Astrocyte (in vitro differentiated cells and primary cell): ENCODE results near the gene RFC3. TPM values are rescaled to one million over a fixed set of nuclear protein-coding genes. Genes with fewer than 3 reads are reported as not detected.

Experiments used
- DNase-seq: peaks from one replicate; pipeline ENCODE4 v3.0.0-alpha.2; 2010; ENCODE audit warnings: low read depth
- FAIRE-seq: peaks from 2 replicates; lab custom pipeline; 2011; peaks lifted over from hg19 to GRCh38; lab: Jason Lieb, UNC
- H2AFZ ChIP-seq: 2 replicates; pipeline ENCODE4 v1.6.0; 2012; ENCODE audit warnings: low read depth, low read length, inconsistent platforms
- H3K27ac ChIP-seq: 2 replicates; pipeline ENCODE4 v1.5.1; 2011; ENCODE audit warnings: low read depth, low read length, inconsistent platforms
- H3K27me3 ChIP-seq: 2 replicates; pipeline ENCODE4 v1.6.0; 2011; ENCODE audit warnings: low read length, inconsistent platforms; ENCODE audit not compliant: insufficient read depth
- H3K36me3 ChIP-seq: 2 replicates; pipeline ENCODE4 v1.5.1; 2011; ENCODE audit warnings: low read length, inconsistent platforms; ENCODE audit not compliant: insufficient read depth
- H3K4me1 ChIP-seq: 2 replicates; pipeline ENCODE4 v1.5.1; 2011; ENCODE audit warnings: low read length, inconsistent platforms; ENCODE audit not compliant: insufficient read depth
- H3K4me2 ChIP-seq: 2 replicates; pipeline ENCODE4 v1.6.0; 2012; ENCODE audit warnings: low read length, inconsistent platforms
- H3K4me3 ChIP-seq: 2 replicates; pipeline ENCODE4 v1.5.1; 2011; ENCODE audit warnings: low read depth, mild to moderate bottlenecking, low read length, inconsistent platforms; ENCODE audit not compliant: insufficient read depth
- H3K79me2 ChIP-seq: 2 replicates; pipeline ENCODE4 v1.6.0; 2012; ENCODE audit warnings: mild to moderate bottlenecking, low read length, inconsistent platforms; ENCODE audit not compliant: insufficient read depth
- H3K9ac ChIP-seq: 2 replicates; pipeline ENCODE4 v1.6.0; 2012; ENCODE audit warnings: mild to moderate bottlenecking, low read length, inconsistent platforms
- H3K9me3 ChIP-seq: 2 replicates; pipeline ENCODE4 v1.5.1; 2012; ENCODE audit warnings: low read depth, mild to moderate bottlenecking, low read length, inconsistent platforms; ENCODE audit not compliant: insufficient read depth
- H4K20me1 ChIP-seq: 2 replicates; pipeline ENCODE4 v1.6.0; 2012; ENCODE audit warnings: low read length, inconsistent platforms; ENCODE audit not compliant: insufficient read depth
- H3K27ac Mint-ChIP-seq: one replicate; pipeline ENCODE4 v1.8.0; 2021; ENCODE audit warnings: mild to moderate bottlenecking, mixed read lengths; ENCODE audit not compliant: unreplicated experiment
- H3K27me3 Mint-ChIP-seq: one replicate; pipeline ENCODE4 v1.8.0; 2021; ENCODE audit warnings: low read depth, mixed read lengths; ENCODE audit not compliant: unreplicated experiment
- H3K36me3 Mint-ChIP-seq: one replicate; pipeline ENCODE4 v1.8.0; 2021; ENCODE audit warnings: low read depth, mixed read lengths; ENCODE audit not compliant: unreplicated experiment
- H3K4me1 Mint-ChIP-seq: one replicate; pipeline ENCODE4 v1.8.0; 2021; ENCODE audit warnings: low read depth, mixed read lengths; ENCODE audit not compliant: unreplicated experiment
- H3K4me3 Mint-ChIP-seq: one replicate; pipeline ENCODE4 v1.8.0; 2021; ENCODE audit warnings: mild to moderate bottlenecking, moderate library complexity, mixed read lengths; ENCODE audit not compliant: unreplicated experiment
- H3K9me3 Mint-ChIP-seq: one replicate; pipeline ENCODE4 v1.8.0; 2021; ENCODE audit warnings: mild to moderate bottlenecking, mixed read lengths; ENCODE audit not compliant: unreplicated experiment
- CTCF ChIP-seq: IDR thresholded peaks from 2 replicates; pipeline ENCODE4 v1.5.1; 2011; ENCODE audit warnings: low read depth, mild to moderate bottlenecking, inconsistent platforms, low read length, moderate library complexity; ENCODE audit not compliant: insufficient read depth
- EZH2 ChIP-seq: IDR thresholded peaks from 2 replicates; pipeline ENCODE4 v1.6.1; 2012; ENCODE audit warnings: mild to moderate bottlenecking, low read length, inconsistent platforms; ENCODE audit not compliant: insufficient read depth
- total RNA-seq: library from RNA; stranded (reverse); gene quantifications from 2 replicates; pipeline ENCODE4 v1.2.1, GENCODE V29; 2021

Gene RFC3
- total RNA-seq, 1 donor from 2014 or later: 8.2 TPM

GRCh38 chr13:33863188-33863789 is 45.3 kb downstream of the RFC3 start:
- FAIRE-seq (no peak), DNase-seq (no peak)
- Histone ChIP-seq H3K9me3 (no peaks in the 10 kb centered on the region), H3K36me3 (no peaks in the 10 kb centered on the region), H3K4me1 (no peaks in the 10 kb centered on the region), H4K20me1 (no peaks in the 10 kb centered on the region), H3K79me2 (no peaks in the 10 kb centered on the region), H3K4me3 (no peak overlapping the region), H3K9ac (no peak overlapping the region), H2AFZ (no peak overlapping the region), H3K4me2 (no peak overlapping the region), H3K27ac (no peak overlapping the region), H3K27me3 (no peaks in the 10 kb centered on the region)
- no peaks in the 10 kb centered on the region for H3K36me3 Mint-ChIP-seq
- H3K27ac Mint-ChIP-seq: no peak overlapping the region
- no peaks in the 10 kb centered on the region for H3K9me3 Mint-ChIP-seq
- no peaks in the 10 kb centered on the region for H3K27me3 Mint-ChIP-seq
- TF ChIP-seq CTCF (no peak), EZH2 (no peak)
- no peaks in the 10 kb centered on the region for H3K4me1 Mint-ChIP-seq
- no peak overlapping the region for H3K4me3 Mint-ChIP-seq

- no peak overlapping the region for H3K4me2 ChIP-seq
- no peaks in the 10 kb centered on the region for H3K27me3 Mint-ChIP-seq
- DNase-seq (no peak), FAIRE-seq (no peak)
- no peaks in the 10 kb centered on the region for H3K36me3 ChIP-seq
- no peaks in the 10 kb centered on the region for H3K36me3 Mint-ChIP-seq
- no peaks in the 10 kb centered on the region for H3K9me3 ChIP-seq
- no peaks in the 10 kb centered on the region for H3K9me3 Mint-ChIP-seq
- H3K4me3 Mint-ChIP-seq: no peak overlapping the region
- no peaks in the 10 kb centered on the region for H3K4me1 Mint-ChIP-seq
- H3K27ac Mint-ChIP-seq: no peak overlapping the region
- H3K79me2 ChIP-seq: no peaks in the 10 kb centered on the region
- H3K4me1 ChIP-seq: no peaks in the 10 kb centered on the region
- H3K4me3 ChIP-seq: no peak overlapping the region
- no peak overlapping the region for H2AFZ ChIP-seq
- H4K20me1 ChIP-seq: no peaks in the 10 kb centered on the region
- no peaks in the 10 kb centered on the region for H3K27me3 ChIP-seq
- TF ChIP-seq EZH2 (no peak), CTCF (no peak)
- no peak overlapping the region for H3K9ac ChIP-seq
- H3K27ac ChIP-seq: no peak overlapping the region
Observed at GRCh38 chr13:33865945-33866344, 48.0 kb downstream of the RFC3 start.

GRCh38 chr13:33867472-33867871 is 49.5 kb downstream of the RFC3 start:
- H3K4me3 Mint-ChIP-seq: no peak overlapping the region
- FAIRE-seq (no peak), DNase-seq (no peak)
- H3K4me3 ChIP-seq: no peak overlapping the region
- H3K9ac ChIP-seq: no peak overlapping the region
- no peaks in the 10 kb centered on the region for H3K36me3 ChIP-seq
- H4K20me1 ChIP-seq: no peaks in the 10 kb centered on the region
- no peaks in the 10 kb centered on the region for H3K79me2 ChIP-seq
- no peaks in the 10 kb centered on the region for H3K4me1 Mint-ChIP-seq
- no peak overlapping the region for H3K27ac ChIP-seq
- H3K27me3 ChIP-seq: no peaks in the 10 kb centered on the region
- no peaks in the 10 kb centered on the region for H3K9me3 Mint-ChIP-seq
- no peak overlapping the region for H3K4me2 ChIP-seq
- no peaks in the 10 kb centered on the region for H3K27me3 Mint-ChIP-seq
- H2AFZ ChIP-seq: no peak overlapping the region
- no peaks in the 10 kb centered on the region for H3K36me3 Mint-ChIP-seq
- no peaks in the 10 kb centered on the region for H3K4me1 ChIP-seq
- no peaks in the 10 kb centered on the region for H3K9me3 ChIP-seq
- no peak overlapping the region for H3K27ac Mint-ChIP-seq
- TF ChIP-seq CTCF (no peak), EZH2 (no peak)
